Liver (tissue), 9 donors: ENCODE measurements around the gene LRRC4B. TPM values are rescaled to one million over a fixed set of nuclear protein-coding genes. Genes with fewer than 3 reads are reported as not detected.

Experiments used
- DNase-seq: peaks from one replicate; pipeline ENCODE4 v3.0.0-alpha.2; 2017; ENCODE audit warnings: low spot score
- H3K27ac ChIP-seq, 2 donors: one replicate each; pipeline ENCODE4 v1.7.0; 2013; ENCODE audit warnings: inconsistent platforms in 2 of 2, low read length in 2 of 2, control low read depth in 1 of 2, low read depth in 1 of 2, mild to moderate bottlenecking in 1 of 2
- H3K27me3 ChIP-seq, 4 donors: one replicate each; pipeline versions ENCODE4 v1.6.1 to v1.7.0; 2013; ENCODE audit warnings: low read length in 3 of 4, inconsistent platforms in 1 of 4, mild to moderate bottlenecking in 1 of 4, moderate library complexity in 1 of 4; ENCODE audit not compliant: control insufficient read depth in 4 of 4, insufficient read depth in 4 of 4
- H3K36me3 ChIP-seq, 4 donors: one replicate each; pipeline versions ENCODE4 v1.6.1 to v1.7.0; 2013; ENCODE audit warnings: low read length in 3 of 4, mild to moderate bottlenecking in 3 of 4, low read depth in 1 of 4, moderate library complexity in 1 of 4; ENCODE audit not compliant: control insufficient read depth in 4 of 4, insufficient read depth in 3 of 4
- H3K4me1 ChIP-seq, 4 donors: one replicate each; pipeline versions ENCODE4 v1.6.1 to v1.7.0; 2013; ENCODE audit warnings: low read length in 3 of 4, mild to moderate bottlenecking in 3 of 4, moderate library complexity in 1 of 4; ENCODE audit not compliant: control insufficient read depth in 4 of 4, insufficient read depth in 4 of 4
- H3K4me3 ChIP-seq, 3 donors: one replicate each; pipeline versions ENCODE4 v1.6.1 to v1.7.0; 2013; ENCODE audit warnings: low read length in 3 of 3, control low read depth in 1 of 3, low read depth in 1 of 3, mild to moderate bottlenecking in 1 of 3
- H3K9ac ChIP-seq, 2 donors: one replicate each; pipeline ENCODE4 v1.7.0; 2013; ENCODE audit warnings: low read length in 2 of 2, mild to moderate bottlenecking in 2 of 2, moderate library complexity in 2 of 2, control low read depth in 1 of 2, low read depth in 1 of 2
- H3K9me3 ChIP-seq, 4 donors: one replicate each; pipeline versions ENCODE4 v1.6.1 to v1.7.0; 2013; ENCODE audit warnings: low read length in 3 of 4; ENCODE audit not compliant: control insufficient read depth in 4 of 4
- ATF3 ChIP-seq: IDR thresholded peaks from 2 replicates; pipeline ENCODE4 v1.6.1; 2016; ENCODE audit warnings: antibody characterized with exemption
- CTCF ChIP-seq: fragments of 150-350 bp; IDR thresholded peaks from 2 replicates; pipeline ENCODE4 v1.5.1; 2017; ENCODE audit warnings: improper control_type of control experiment, low read depth, low read length; ENCODE audit not compliant: missing input control
- EGR1 ChIP-seq, 2 donors: IDR thresholded peaks; 2 replicates each; pipeline ENCODE4 v1.6.1; 2016 to 2018; ENCODE audit warnings: antibody characterized with exemption in 2 of 2, low read depth in 2 of 2
- FOXA1 ChIP-seq: IDR thresholded peaks from 2 replicates; pipeline ENCODE4 v1.6.1; 2016; ENCODE audit warnings: antibody characterized with exemption
- FOXA2 ChIP-seq: IDR thresholded peaks from 2 replicates; pipeline ENCODE4 v1.6.1; 2016; ENCODE audit warnings: antibody characterized with exemption
- GABPA ChIP-seq, 2 donors: IDR thresholded peaks in 1 of 2; conservative IDR thresholded peaks in 1 of 2; 2 replicates each; pipeline ENCODE4 v1.6.1; 2016; ENCODE audit warnings: antibody characterized with exemption in 2 of 2, mild to moderate bottlenecking in 1 of 2, moderate library complexity in 1 of 2
- HNF4A ChIP-seq, 2 donors: conservative IDR thresholded peaks; 2 replicates each; pipeline ENCODE4 v1.6.1; 2016; ENCODE audit warnings: antibody characterized with exemption in 2 of 2, mild to moderate bottlenecking in 2 of 2
- HNF4G ChIP-seq: IDR thresholded peaks from 2 replicates; pipeline ENCODE4 v1.6.1; 2016; ENCODE audit warnings: antibody characterized with exemption
- JUND ChIP-seq, 2 donors: IDR thresholded peaks; 2 replicates each; pipeline ENCODE4 v1.6.1; 2016; ENCODE audit warnings: antibody characterized with exemption in 2 of 2
- MAX ChIP-seq: IDR thresholded peaks from 2 replicates; pipeline ENCODE4 v1.6.1; 2016; ENCODE audit warnings: antibody characterized with exemption
- NR2F2 ChIP-seq: IDR thresholded peaks from 2 replicates; pipeline ENCODE4 v1.6.1; 2016; ENCODE audit warnings: antibody characterized with exemption
- RAD21 ChIP-seq, 2 donors: IDR thresholded peaks; 2 replicates each; pipeline ENCODE4 v1.6.1; 2016; ENCODE audit warnings: antibody characterized with exemption in 2 of 2, mild to moderate bottlenecking in 2 of 2
- REST ChIP-seq: IDR thresholded peaks from 2 replicates; pipeline ENCODE4 v1.6.1; 2016; ENCODE audit warnings: antibody characterized with exemption, mild to moderate bottlenecking
- SP1 ChIP-seq: IDR thresholded peaks from 2 replicates; pipeline ENCODE4 v1.6.1; 2018; ENCODE audit warnings: antibody characterized with exemption, mild to moderate bottlenecking
- TAF1 ChIP-seq: conservative IDR thresholded peaks from 2 replicates; pipeline ENCODE4 v1.6.1; 2016; ENCODE audit warnings: antibody characterized with exemption, mild to moderate bottlenecking
- YY1 ChIP-seq: IDR thresholded peaks from 2 replicates; pipeline ENCODE4 v1.6.1; 2016; ENCODE audit warnings: antibody characterized with exemption, mild to moderate bottlenecking
- ZBTB33 ChIP-seq: IDR thresholded peaks from 2 replicates; pipeline ENCODE4 v1.6.1; 2016; ENCODE audit warnings: antibody characterized with exemption
- WGBS: extraction: QIAGEN DNeasy Blood & Tissue Kit; methylation state at CpG from one replicate; pipeline ENCODE4 v1.1.7; 2013; 5-methylcytosine and 5-hydroxymethylcytosine counted together
- polyA plus RNA-seq, 2 donors: library from polyadenylated mRNA; stranded (reverse) in 1 of 2; unstranded in 1 of 2; fragments of 200-250 nt in 1 of 2; fragments of >200 nt in 1 of 2; fragmentation: Nextera tagmentation in 1 of 2; extraction: Ambion mirVana in 1 of 2; gene quantifications; one replicate each; pipeline versions ENCODE4 v1.2.1 to v1.2.3, GENCODE V29; 2013 to 2015
- total RNA-seq, 2 donors: library from RNA; depleted of rRNA; stranded (reverse); fragments of >200 nt; gene quantifications; one replicate each; pipeline ENCODE4 v1.2.3, GENCODE V29; 2014
- donor health status: healthy.
- donor health status: healthy.
- donor health status: healthy.
- donor health status: healthy.
- donor health status: healthy.

Gene LRRC4B
- total and polyA plus RNA-seq, 4 donors = 0.11 to 1.1 (median 0.79) TPM

GRCh38 chr19:50480281-50481111 lies 87.7 kb downstream of the LRRC4B start:
- H3K36me3 ChIP-seq = peaks cover 7 to 38% (median 11%) of the 10 kb centered on the region in 4 donors
- H3K27me3 ChIP-seq = no peaks in the 10 kb centered on the region
- TF ChIP-seq NR2F2 (no peak), EGR1 (IDR thresholded peaks at IDR 0.05; ENCODE audit: low read depth in 2 of 2) (no peak), HNF4G (no peak), ZBTB33 (no peak), RAD21 (IDR thresholded peaks at IDR 0.05) (no peak), HNF4A (conservative IDR thresholded peaks at IDR 0.05) (no peak), MAX (no peak), FOXA1 (no peak), CTCF (no peak), TAF1 (no peak)
- no peak overlapping the region for H3K9ac ChIP-seq
- DNase-seq = no peak
- no peak overlapping the region for H3K27ac ChIP-seq
- H3K9me3 ChIP-seq = no peaks in the 10 kb centered on the region
- H3K4me3 ChIP-seq = no peak overlapping the region
- H3K4me1 ChIP-seq = peaks cover 5 to 18% (median 14%) of the 10 kb centered on the region in 4 donors
- WGBS = 94% methylated on average over 37 of the region's 37 CpGs

- Histone ChIP-seq H3K27ac (no peak overlapping the region), H3K4me1 (peaks cover 5 to 19% (median 15%) of the 10 kb centered on the region in 4 donors), H3K27me3 (no peaks in the 10 kb centered on the region), H3K36me3 (peaks cover 7 to 38% (median 11%) of the 10 kb centered on the region in 4 donors), H3K4me3 (no peak overlapping the region), H3K9me3 (no peaks in the 10 kb centered on the region), H3K9ac (no peak overlapping the region)
- WGBS = 97% methylated on average over 16 of the region's 16 CpGs
- no peak for TF ChIP-seq MAX
- no peak for TF ChIP-seq ATF3
- no peak for TF ChIP-seq JUND (IDR thresholded peaks at IDR 0.05)
- TF ChIP-seq HNF4G = no peak
- TF ChIP-seq YY1 = no peak
- no peak for TF ChIP-seq CTCF
- no peak for TF ChIP-seq SP1
- no peak for TF ChIP-seq ZBTB33
- no peak for TF ChIP-seq NR2F2
- TF ChIP-seq GABPA (IDR thresholded peaks at IDR 0.05 in 1 of 2, conservative IDR thresholded peaks at IDR 0.05 in 1 of 2) = no peak
- TF ChIP-seq FOXA2 = no peak
- TF ChIP-seq TAF1 = no peak
- TF ChIP-seq FOXA1 = no peak
- no peak for TF ChIP-seq HNF4A (conservative IDR thresholded peaks at IDR 0.05)
- TF ChIP-seq RAD21 (IDR thresholded peaks at IDR 0.05) = no peak
- TF ChIP-seq REST = no peak
- DNase-seq = no peak
These were observed 88.4 kb downstream of the LRRC4B start for GRCh38 chr19:50479761-50480251.
